ENCODE data around the gene VMO1.

VMO1 gene

DNA sequence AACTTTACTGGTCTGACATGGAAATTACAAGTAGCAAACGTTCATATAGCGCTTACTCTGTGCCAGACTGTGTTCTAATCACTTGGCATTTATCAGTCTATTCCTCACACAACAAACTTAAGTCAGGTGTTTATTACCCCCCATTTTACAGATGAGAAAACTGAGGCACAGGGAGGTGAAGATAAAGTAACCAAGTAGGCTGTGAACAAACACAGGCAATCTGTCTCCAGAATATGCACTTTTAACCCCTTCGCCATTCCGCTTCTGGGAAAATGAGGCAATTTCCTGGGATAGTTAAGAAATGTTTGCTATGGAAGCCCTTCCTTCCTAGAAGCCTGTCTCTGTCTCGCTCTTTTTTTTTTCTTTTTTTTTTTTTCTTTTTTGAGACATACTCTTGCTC lies 34.2 kb downstream of the VMO1 start:
- no peak for DNase-seq

DNA sequence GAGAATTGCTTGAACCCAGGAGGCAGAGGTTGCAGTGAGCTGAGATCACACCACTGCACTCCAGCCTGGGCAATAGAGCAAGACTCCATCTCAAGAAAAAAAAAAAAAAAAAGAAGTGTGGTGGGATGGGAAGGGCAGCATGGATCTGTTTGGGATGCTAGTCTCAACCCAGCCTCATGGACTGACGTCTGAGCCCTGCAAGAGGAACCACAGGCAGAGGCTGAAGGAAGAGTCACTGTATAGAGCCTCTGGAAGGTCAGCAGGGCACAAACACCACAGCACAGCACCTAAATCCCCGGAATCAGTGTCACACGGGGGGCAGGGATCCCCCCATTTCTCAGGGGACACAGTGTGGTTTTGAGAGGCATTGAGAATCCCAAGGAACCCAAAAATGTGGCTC lies 35.6 kb downstream of the VMO1 start:
- DNase-seq, result no peak

- DNase-seq, result no peak
These were observed 37.5 kb downstream of the VMO1 start for GRCh38 chr17:4748686-4749085.

- peak; percentile 41 for DNase-seq
These were observed 38.3 kb downstream of the VMO1 start for GRCh38 chr17:4747847-4748246.

DNA sequence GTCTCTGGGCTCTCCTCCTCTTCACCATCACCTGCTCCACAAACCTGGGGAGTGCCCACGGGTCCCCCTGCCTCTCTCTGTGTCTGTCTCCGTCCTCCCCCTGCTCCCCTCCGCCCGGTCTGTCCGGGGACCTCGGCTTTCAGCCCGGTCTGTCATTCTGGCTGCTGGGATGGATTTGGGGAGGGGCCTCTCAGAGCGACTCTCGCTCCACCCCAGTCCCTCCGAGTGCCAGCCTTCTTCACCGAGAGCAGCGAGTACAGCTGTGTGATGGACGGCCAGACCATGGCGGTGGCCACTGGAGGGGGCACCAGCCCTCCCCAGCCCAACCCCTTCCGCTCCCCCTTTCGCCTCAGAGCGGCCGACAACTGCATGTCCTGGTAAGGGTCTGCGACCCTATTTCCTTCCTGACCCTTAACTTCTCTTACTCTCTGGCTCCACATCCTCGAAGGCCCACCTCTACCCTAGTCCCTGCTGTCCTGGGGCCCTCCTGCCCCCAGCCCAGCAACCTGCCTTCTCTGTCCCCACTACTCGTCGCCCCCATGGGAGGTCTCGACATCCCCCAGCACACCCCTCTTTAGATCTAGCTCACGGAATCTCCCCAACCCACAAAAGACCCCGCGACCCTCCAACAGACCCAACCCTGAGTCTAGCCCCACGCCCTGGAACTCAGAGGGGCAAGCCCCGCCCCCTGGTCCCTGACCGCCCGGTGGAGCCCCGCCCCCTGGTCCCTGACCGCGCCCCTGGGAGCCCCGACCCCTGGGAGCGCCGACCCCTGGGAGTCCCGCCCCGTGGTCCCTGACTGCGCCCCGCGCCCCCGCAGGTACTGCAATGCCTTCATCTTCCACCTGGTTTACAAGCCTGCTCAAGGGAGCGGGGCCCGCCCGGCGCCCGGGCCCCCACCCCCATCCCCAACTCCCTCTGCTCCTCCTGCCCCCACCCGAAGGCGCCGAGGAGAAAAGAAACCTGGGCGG lies 40.9 kb downstream of the VMO1 start:
- DNase-seq, result no peak

DNA sequence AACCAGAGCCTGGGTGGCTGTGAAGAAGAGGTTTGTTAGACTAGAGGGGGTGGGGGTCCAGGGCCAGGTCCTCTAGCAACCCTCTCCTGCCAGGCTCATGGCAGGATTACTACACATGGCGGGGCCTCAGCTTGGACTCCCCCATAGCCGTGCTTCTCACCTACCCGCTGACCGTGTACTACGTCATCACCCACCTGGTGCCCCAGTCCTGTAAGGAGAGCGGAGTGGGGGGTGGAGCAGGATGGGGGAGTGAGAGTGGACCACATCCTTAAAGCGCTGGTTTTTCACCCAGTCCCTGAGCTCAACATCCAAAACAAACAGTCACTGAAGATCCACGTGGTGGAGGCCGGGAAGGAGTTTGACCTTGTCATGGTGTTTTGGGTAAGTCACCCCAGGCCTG lies 42.3 kb downstream of the VMO1 start:
- DNase-seq, result no peak

- DNase-seq, result no peak
These were observed 42.9 kb downstream of the VMO1 start for GRCh38 chr17:4743216-4743615.

DNA sequence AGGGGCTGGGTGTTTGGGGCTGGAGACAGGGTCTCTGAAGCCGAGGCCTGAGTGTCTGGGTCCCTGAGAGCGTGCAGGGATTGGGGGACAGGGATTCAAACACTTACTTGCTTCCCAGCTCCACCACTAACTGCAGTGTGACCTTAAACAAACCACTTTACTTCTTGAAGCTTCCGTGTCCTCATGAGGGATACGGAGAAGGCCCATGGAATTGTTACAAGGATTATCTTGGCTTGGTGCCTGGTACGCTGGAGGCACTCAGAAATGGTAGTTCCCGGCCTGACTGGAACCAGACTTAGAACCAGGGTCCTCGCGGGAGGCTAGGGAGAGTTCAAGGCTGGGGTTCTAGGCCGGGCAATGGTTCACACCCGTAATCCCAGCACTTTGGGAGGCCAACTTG lies 43.5 kb downstream of the VMO1 start:
- DNase-seq, result no peak

DNA sequence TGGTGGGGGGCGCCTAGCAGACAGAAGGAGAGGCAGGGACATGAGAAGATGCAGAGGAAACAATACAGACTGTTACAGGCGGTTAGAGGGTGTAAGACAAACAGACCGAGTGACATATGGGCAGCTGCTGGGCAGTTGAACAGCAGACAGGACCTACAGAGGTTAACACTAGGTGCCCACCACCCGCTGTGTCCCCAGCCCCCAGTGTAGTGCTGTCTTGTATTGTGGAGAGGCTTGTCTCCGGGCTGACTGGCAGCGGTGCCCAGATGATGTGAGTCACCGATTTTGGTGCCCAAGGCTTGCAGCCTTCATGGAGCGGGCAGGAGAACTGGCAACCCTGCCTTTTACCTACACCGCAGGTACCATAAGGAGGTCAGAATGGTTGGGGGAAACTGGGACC lies 44.0 kb downstream of the VMO1 start:
- DNase-seq, result no peak

DNA sequence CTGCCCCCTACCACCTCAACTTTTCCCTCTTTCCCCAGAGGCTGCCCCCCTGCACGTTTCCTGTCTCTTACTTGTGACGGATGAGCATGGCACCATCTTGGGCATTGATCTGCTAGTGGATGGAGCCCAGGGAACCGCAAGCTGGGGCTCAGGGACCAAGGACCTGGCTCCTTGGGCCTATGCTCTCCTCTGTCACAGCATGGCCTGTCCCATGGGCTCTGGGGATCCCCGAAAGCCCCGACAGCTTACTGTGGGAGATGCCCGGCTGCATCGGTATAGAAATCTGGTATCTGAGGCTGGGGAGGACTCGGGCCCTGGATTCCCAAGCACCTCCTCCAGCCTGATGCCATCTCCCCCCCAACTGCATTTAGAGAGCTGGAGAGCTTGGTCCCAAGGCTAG lies 44.6 kb downstream of the VMO1 start:
- no peak for DNase-seq

- DNase-seq, result no peak
These were observed 45.6 kb downstream of the VMO1 start for GRCh38 chr17:4740584-4740983.

- DNase-seq, result no peak
These were observed 46.2 kb downstream of the VMO1 start for GRCh38 chr17:4740025-4740351.

- peak; percentile 69 for DNase-seq
These were observed 46.8 kb downstream of the VMO1 start, which contains the start of the genes CXCL16 and ZMYND15 for GRCh38 chr17:4739122-4740024. Gene CXCL16 (minus strand): TSS chr17:4739928. CDS start chr17:4739339, 589 bp downstream. Gene ZMYND15 (plus strand): TSS chr17:4739833. CDS start chr17:4740549, 716 bp downstream.

- peak; percentile 39 for DNase-seq
These were observed 47.7 kb downstream of the VMO1 start for GRCh38 chr17:4738136-4739121.

DNA sequence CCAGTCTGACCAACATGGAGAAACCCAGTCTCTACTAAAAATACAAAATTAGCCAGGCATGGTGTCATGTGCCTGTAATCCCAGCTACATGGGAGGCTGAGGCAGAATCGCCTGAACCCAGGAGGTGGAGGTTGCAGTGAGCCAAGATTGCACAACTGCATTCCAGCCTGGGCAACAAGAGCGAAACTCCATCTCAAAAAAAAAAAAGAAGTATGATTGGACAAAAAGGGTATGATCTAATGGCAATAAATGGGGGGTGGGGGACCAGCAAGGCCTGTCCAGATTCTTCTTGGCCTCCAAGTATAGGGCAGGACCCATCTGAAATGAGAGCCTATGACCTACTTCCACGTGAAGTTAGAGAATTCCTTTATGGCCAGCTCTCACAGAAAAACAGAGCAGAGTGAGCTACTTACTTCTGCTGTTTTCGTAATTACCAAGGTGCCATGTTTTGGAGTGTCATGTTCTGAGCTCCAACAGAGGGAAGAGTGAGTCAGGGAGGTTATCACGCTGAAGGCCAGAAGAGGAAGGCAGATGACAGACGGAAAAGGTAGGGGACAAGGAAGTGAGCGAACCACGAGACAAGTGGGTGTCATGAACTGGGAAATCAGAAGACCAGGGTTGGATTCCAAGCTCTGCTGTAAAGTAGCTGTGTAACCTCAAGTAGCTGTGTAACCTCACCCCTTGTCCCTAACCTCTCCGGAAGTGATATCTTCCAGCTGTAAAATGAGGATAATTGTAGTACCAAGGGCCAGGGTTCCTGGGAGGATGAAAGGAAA lies 50.1 kb downstream of the VMO1 start:
- no peak for DNase-seq

Data from central memory CD4-positive, alpha-beta T cell (primary cell).